Fibroblast of lung (primary cell): ENCODE results near the gene COMMD10. TPM values are rescaled to one million over a fixed set of nuclear protein-coding genes. Genes with fewer than 3 reads are reported as not detected.

Experiments
- DNase-seq, 2 donors: peaks; one replicate each; pipeline versions ENCODE4 v3.0.0 to v3.0.0-alpha.2; 2010; ENCODE audit warnings: low read depth in 2 of 2
- H2AFZ ChIP-seq: 2 replicates; pipeline ENCODE4 v1.5.1; 2012; ENCODE audit warnings: low read length, control low read depth, inconsistent platforms
- H3K27ac ChIP-seq: 2 replicates; pipeline ENCODE4 v1.5.1; 2011; ENCODE audit warnings: low read length, control low read depth; ENCODE audit not compliant: insufficient read depth
- H3K27me3 ChIP-seq: 2 replicates; pipeline ENCODE4 v1.5.1; 2011; ENCODE audit warnings: mild to moderate bottlenecking, low read length; ENCODE audit not compliant: control insufficient read depth, insufficient read depth
- H3K36me3 ChIP-seq: 2 replicates; pipeline ENCODE4 v1.5.1; 2011; ENCODE audit warnings: low read length; ENCODE audit not compliant: control insufficient read depth, insufficient read depth
- H3K4me1 ChIP-seq: 2 replicates; pipeline ENCODE4 v1.5.1; 2011; ENCODE audit warnings: low read length; ENCODE audit not compliant: control insufficient read depth, insufficient read depth; ENCODE audit errors: extremely low read depth
- H3K4me2 ChIP-seq: 2 replicates; pipeline ENCODE4 v1.5.1; 2011; ENCODE audit warnings: low read length, control low read depth; ENCODE audit not compliant: insufficient read depth; ENCODE audit errors: extremely low read depth
- H3K4me3 ChIP-seq, 4 experiments: fragments of 200-600 bp in 1 of 4; sonication (generic) in 1 of 4; replicated peaks in 1 of 4; 2 replicates each; pipeline ENCODE4 v1.5.1; 2011 to 2016; ENCODE audit warnings: low read length in 4 of 4, low read depth in 3 of 4, mild to moderate bottlenecking in 3 of 4, control low read depth in 2 of 4, inconsistent platforms in 1 of 4, mixed read lengths in 1 of 4; ENCODE audit not compliant: insufficient read depth in 1 of 4; ENCODE audit errors: control extremely low read depth in 1 of 4
- H3K79me2 ChIP-seq: 2 replicates; pipeline ENCODE4 v1.5.1; 2012; ENCODE audit warnings: mild to moderate bottlenecking, low read length, inconsistent platforms; ENCODE audit not compliant: control insufficient read depth, insufficient read depth
- H3K9ac ChIP-seq: 2 replicates; pipeline ENCODE4 v1.5.1; 2011; ENCODE audit warnings: mild to moderate bottlenecking, low read length, control low read depth; ENCODE audit not compliant: insufficient read depth
- H3K9me3 ChIP-seq: 2 replicates; pipeline ENCODE4 v1.5.1; 2012; ENCODE audit warnings: low read depth, low read length; ENCODE audit not compliant: control insufficient read depth, insufficient read depth
- H4K20me1 ChIP-seq: 2 replicates; pipeline ENCODE4 v1.5.1; 2011; ENCODE audit warnings: low read length; ENCODE audit not compliant: control insufficient read depth, insufficient read depth; ENCODE audit errors: extremely low read depth
- CTCF ChIP-seq, 2 donors: IDR thresholded peaks in 1 of 2; conservative IDR thresholded peaks in 1 of 2; 1 replicate in 1 of 2; 2 replicates in 1 of 2; pipeline ENCODE4 v1.5.1; 2011 to 2012; ENCODE audit warnings: low read length in 2 of 2, control low read depth in 1 of 2, inconsistent platforms in 1 of 2, low read depth in 1 of 2, mild to moderate bottlenecking in 1 of 2
- EZH2 ChIP-seq: IDR thresholded peaks from 2 replicates; pipeline ENCODE4 v1.5.1; 2012; ENCODE audit warnings: low read length, control low read depth, mild to moderate bottlenecking; ENCODE audit errors: missing control alignments
- polyA plus RNA-seq, 2 donors: library from polyadenylated mRNA; depleted of rRNA in 1 of 2; stranded (reverse) in 1 of 2; unstranded in 1 of 2; fragments of >200 nt; gene quantifications; 2 replicates each; pipeline ENCODE4 v1.2.1, GENCODE V29; 2011 to 2012; ENCODE audit warnings: missing spikeins in 1 of 2
- total RNA-seq: library from RNA; depleted of rRNA; stranded (reverse); fragments of >200 nt; gene quantifications from 2 replicates; pipeline ENCODE4 v1.2.1, GENCODE V29; 2014

Gene COMMD10
- total and polyA plus RNA-seq, 2 donors (not counting 1 experiment from before 2014, with no cell fraction given): 24.2 to 35.8 TPM

DNA sequence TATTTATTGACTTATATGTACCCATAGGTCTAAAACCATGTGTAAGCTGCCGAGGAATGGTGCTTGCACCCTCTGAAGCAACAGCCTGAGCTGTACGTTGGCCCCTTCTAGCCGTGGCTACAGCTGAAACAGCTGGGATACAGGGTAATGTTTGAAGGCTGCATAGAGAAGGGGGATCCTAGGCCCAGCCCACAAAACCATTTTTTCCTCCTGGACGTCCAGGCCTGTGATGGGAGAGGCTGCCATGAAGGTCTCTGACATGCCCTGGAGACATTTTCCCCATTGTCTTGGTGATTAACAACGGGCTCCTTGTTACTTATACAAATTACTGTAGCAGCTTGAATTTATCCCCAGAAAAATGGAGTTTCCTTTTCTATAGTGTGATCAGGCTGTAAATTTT is 244.7 kb downstream of the COMMD10 start:
- no peaks in the 10 kb centered on the region for H3K79me2 ChIP-seq
- no peak for DNase-seq
- H3K4me3 ChIP-seq: no peak overlapping the region
- no peak overlapping the region for H3K27ac ChIP-seq
- no peaks in the 10 kb centered on the region for H3K36me3 ChIP-seq
- H4K20me1 ChIP-seq: no peaks in the 10 kb centered on the region
- no peaks in the 10 kb centered on the region for H3K9me3 ChIP-seq
- H3K4me2 ChIP-seq: no peak overlapping the region
- no peaks in the 10 kb centered on the region for H3K4me1 ChIP-seq
- H3K9ac ChIP-seq: no peak overlapping the region
- H2AFZ ChIP-seq: no peak overlapping the region
- no peaks in the 10 kb centered on the region for H3K27me3 ChIP-seq
- no peak for TF ChIP-seq CTCF (conservative IDR thresholded peaks at IDR 0.05 in 1 of 2, IDR thresholded peaks at IDR 0.05 in 1 of 2; ENCODE audit: low read depth in 1 of 2, low read length in 2 of 2)
- TF ChIP-seq EZH2: no peak

DNA sequence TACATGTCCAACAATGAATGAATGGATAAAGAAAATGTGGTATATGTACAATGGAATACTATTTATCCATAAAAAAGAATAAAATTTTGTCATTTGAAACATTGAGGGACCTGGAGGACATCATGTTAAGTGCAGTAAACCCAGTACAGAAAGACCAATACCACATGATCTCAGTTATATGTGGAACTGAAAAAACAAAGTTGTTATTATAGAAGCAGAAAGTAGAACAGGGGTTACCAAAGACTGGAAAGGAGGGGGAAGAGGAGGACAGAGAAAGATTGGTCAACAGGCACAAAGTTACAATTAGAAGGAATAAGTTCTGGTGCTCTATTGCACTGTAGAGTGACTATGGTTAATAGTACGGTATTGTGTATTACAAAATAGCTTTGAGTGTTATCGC is 256.0 kb downstream of the COMMD10 start:
- no peaks in the 10 kb centered on the region for H3K27me3 ChIP-seq
- no peaks in the 10 kb centered on the region for H4K20me1 ChIP-seq
- no peak overlapping the region for H3K27ac ChIP-seq
- H3K9me3 ChIP-seq: no peaks in the 10 kb centered on the region
- no peak for DNase-seq
- no peak overlapping the region for H3K9ac ChIP-seq
- TF ChIP-seq CTCF (conservative IDR thresholded peaks at IDR 0.05 in 1 of 2, IDR thresholded peaks at IDR 0.05 in 1 of 2; ENCODE audit: low read depth in 1 of 2, low read length in 2 of 2) (no peak), EZH2 (no peak)
- H3K36me3 ChIP-seq: no peaks in the 10 kb centered on the region
- no peak overlapping the region for H3K4me3 ChIP-seq
- H2AFZ ChIP-seq: no peak overlapping the region
- no peak overlapping the region for H3K4me2 ChIP-seq
- no peaks in the 10 kb centered on the region for H3K4me1 ChIP-seq
- no peaks in the 10 kb centered on the region for H3K79me2 ChIP-seq

Other genes starting within 250 kb of the COMMD10 start
- gene ATG12, start 243.5 kb upstream of the COMMD10 start, total RNA-seq: 37.2 and 38.8 TPM in 2 replicates
- 93.0 and 117 TPM in 2 replicates for gene ATG12, start 243.5 kb upstream of the COMMD10 start, polyA plus RNA-seq
- 86.7 and 87.8 TPM in 2 replicates for gene AP3S1, start 243.1 kb upstream of the COMMD10 start, total RNA-seq
- 130 and 165 TPM in 2 replicates for gene AP3S1, start 243.1 kb upstream of the COMMD10 start, polyA plus RNA-seq
- 0.17 and 0.26 TPM in 2 replicates for gene LVRN, start 122.5 kb upstream of the COMMD10 start, total RNA-seq
- 0.07 and 0.10 TPM in 2 replicates for gene LVRN, start 122.5 kb upstream of the COMMD10 start, polyA plus RNA-seq
- not detected in 2 replicates for gene ARL14EPL, start 52.6 kb upstream of the COMMD10 start, total RNA-seq
- not detected in 2 replicates for gene ARL14EPL, start 52.6 kb upstream of the COMMD10 start, polyA plus RNA-seq